H54 (cell line): ENCODE data around the gene IRF9.

Experiments used
- DNase-seq: peaks from one replicate; pipeline ENCODE4 v3.0.0; 2011; ENCODE audit warnings: low spot score, mixed read lengths; ENCODE audit not compliant: insufficient read length
- FAIRE-seq: peaks from 3 replicates; lab custom pipeline; 2011; peaks lifted over from hg19 to GRCh38; lab: Jason Lieb, UNC
- POLR2A ChIP-seq: IDR thresholded peaks from 2 replicates; pipeline ENCODE4 v1.6.1; 2011; ENCODE audit warnings: low read depth, mild to moderate bottlenecking, low read length

IRF9 gene

GRCh38 chr14:24165785-24166184 is 4.7 kb downstream of the IRF9 start:
- FAIRE-seq: no peak
- TF ChIP-seq POLR2A: no peak
- DNase-seq: no peak

GRCh38 chr14:24167469-24168114 is 6.5 kb downstream of the IRF9 start:
- TF ChIP-seq POLR2A: no peak
- no peak for DNase-seq
- no peak for FAIRE-seq

GRCh38 chr14:24171422-24172260 is 10.6 kb downstream of the IRF9 start, which contains the start of gene REC8:
TSS of gene REC8 (plus strand) at chr14:24172080. CDS start at chr14:24172553, 473 bp downstream.
- TF ChIP-seq POLR2A: no peak
- no peak for DNase-seq
- FAIRE-seq: no peak

GRCh38 chr14:24172261-24172860 is 11.3 kb downstream of the IRF9 start:
- DNase-seq (no peak), FAIRE-seq (no peak)
- no peak for TF ChIP-seq POLR2A

- no peak for FAIRE-seq
- no peak for DNase-seq
- TF ChIP-seq POLR2A: no peak
Observed at GRCh38 chr14:24172871-24173281, 11.8 kb downstream of the IRF9 start.

- no peak for DNase-seq
- TF ChIP-seq POLR2A: no peak
- no peak for FAIRE-seq
Observed at GRCh38 chr14:24176599-24176998, 15.5 kb downstream of the IRF9 start.

GRCh38 chr14:24177041-24177825 is 16.2 kb downstream of the IRF9 start:
- TF ChIP-seq POLR2A: no peak
- DNase-seq (no peak), FAIRE-seq (no peak)

- FAIRE-seq (no peak), DNase-seq (no peak)
- no peak for TF ChIP-seq POLR2A
Observed at GRCh38 chr14:24177891-24178290, 16.8 kb downstream of the IRF9 start.

GRCh38 chr14:24178399-24179178 is 17.5 kb downstream of the IRF9 start:
- DNase-seq (no peak), FAIRE-seq (no peak)
- no peak for TF ChIP-seq POLR2A

- no peak for DNase-seq
- no peak for FAIRE-seq
- no peak for TF ChIP-seq POLR2A
Observed at GRCh38 chr14:24179294-24179960, 18.4 kb downstream of the IRF9 start.

GRCh38 chr14:24179961-24180796 is 19.1 kb downstream of the IRF9 start:
- FAIRE-seq (no peak), DNase-seq (no peak)
- no peak for TF ChIP-seq POLR2A

- DNase-seq: no peak
- FAIRE-seq: no peak
- no peak for TF ChIP-seq POLR2A
Observed at GRCh38 chr14:24181371-24182077, 20.5 kb downstream of the IRF9 start.
